ENCODE results near the gene FAM219B. TPM values are rescaled to one million over a fixed set of nuclear protein-coding genes. Genes with fewer than 3 reads are reported as not detected.

Gene FAM219B
- polyA plus RNA-seq, 1 donor: 60.9 TPM

Other genes with a start within 250 kb of the FAM219B start
- 45.3 TPM for gene EDC3, start 210.8 kb downstream of the FAM219B start, polyA plus RNA-seq (ENCODE audit: insufficient read length)
- gene CYP1A1, start 181.3 kb downstream of the FAM219B start, polyA plus RNA-seq (ENCODE audit: insufficient read length): not detected
- gene CYP1A2, start 158.0 kb downstream of the FAM219B start, polyA plus RNA-seq (ENCODE audit: insufficient read length): 0.18 TPM
- gene CSK, start 124.8 kb downstream of the FAM219B start, polyA plus RNA-seq (ENCODE audit: insufficient read length): 46.2 TPM
- not detected for gene LMAN1L, start 94.0 kb downstream of the FAM219B start, polyA plus RNA-seq (ENCODE audit: insufficient read length)
- not detected for gene CPLX3, start 80.2 kb downstream of the FAM219B start, polyA plus RNA-seq (ENCODE audit: insufficient read length)
- gene ULK3, start 63.7 kb downstream of the FAM219B start, polyA plus RNA-seq (ENCODE audit: insufficient read length): 32.5 TPM
- 64.7 TPM for gene SCAMP2, start 33.5 kb downstream of the FAM219B start, polyA plus RNA-seq (ENCODE audit: insufficient read length)
- gene MPI, start 16.8 kb downstream of the FAM219B start, polyA plus RNA-seq (ENCODE audit: insufficient read length): 65.7 TPM
- 192 TPM for gene COX5A, start 31.2 kb upstream of the FAM219B start, polyA plus RNA-seq (ENCODE audit: insufficient read length)
- gene RPP25, start 49.9 kb upstream of the FAM219B start, polyA plus RNA-seq (ENCODE audit: insufficient read length): 3.1 TPM
- 47.9 TPM for gene SCAMP5, start 88.7 kb upstream of the FAM219B start, polyA plus RNA-seq (ENCODE audit: insufficient read length)
- gene PPCDC, start 116.7 kb upstream of the FAM219B start, polyA plus RNA-seq (ENCODE audit: insufficient read length): 13.3 TPM

Data from left kidney (tissue), 1 donor.